Natural killer cell (primary cell): Measurements from ENCODE around the gene TRA2B. TPM values are rescaled to one million over a fixed set of nuclear protein-coding genes. Genes with fewer than 3 reads are reported as not detected.

Experiments
- ATAC-seq, 3 donors: fragments of 150-1000 bp in 2 of 3; fragments of 200-7000 bp in 1 of 3; cut with Tn5 transposase; 1 replicate in 1 of 3; 2 replicates in 2 of 3; pipeline ENCODE4 v1.10.0; 2021; ENCODE audit warnings: mild to moderate bottlenecking in 2 of 3, moderate library complexity in 2 of 3
- DNase-seq, 2 donors: peaks; one replicate each; pipeline versions ENCODE4 v3.0.0 to v3.0.0-alpha.2; 2013 to 2021; ENCODE audit warnings: mixed read lengths in 1 of 2
- H3K27ac ChIP-seq: one replicate; pipeline ENCODE4 v1.5.1; 2013; ENCODE audit warnings: mild to moderate bottlenecking, low read length
- H3K27me3 ChIP-seq: one replicate; pipeline ENCODE4 v1.6.1; 2013; ENCODE audit warnings: low read length; ENCODE audit not compliant: control insufficient read depth, insufficient read depth
- H3K36me3 ChIP-seq: one replicate; pipeline ENCODE4 v1.6.1; 2013; ENCODE audit warnings: low read length; ENCODE audit not compliant: control insufficient read depth, insufficient read depth
- H3K4me1 ChIP-seq: one replicate; pipeline ENCODE4 v1.6.1; 2013; ENCODE audit warnings: low read length; ENCODE audit not compliant: control insufficient read depth, insufficient read depth
- H3K4me3 ChIP-seq: one replicate; pipeline ENCODE4 v1.5.1; 2013; ENCODE audit warnings: low read length
- H3K9me3 ChIP-seq: one replicate; pipeline ENCODE4 v1.6.1; 2013; ENCODE audit warnings: low read length; ENCODE audit not compliant: control insufficient read depth, insufficient read depth
- H3K27ac Mint-ChIP-seq, 2 donors: one replicate each; pipeline ENCODE4 v1.8.0; 2022; ENCODE audit warnings: mild to moderate bottlenecking in 2 of 2, mixed read lengths in 2 of 2, moderate library complexity in 1 of 2
- H3K27me3 Mint-ChIP-seq, 2 donors: one replicate each; pipeline ENCODE4 v1.8.0; 2022; ENCODE audit warnings: low read depth in 2 of 2, mixed read lengths in 2 of 2
- H3K36me3 Mint-ChIP-seq: one replicate; pipeline ENCODE4 v1.8.0; 2022; ENCODE audit warnings: mixed read lengths
- H3K4me1 Mint-ChIP-seq, 2 donors: one replicate each; pipeline ENCODE4 v1.8.0; 2022; ENCODE audit warnings: mixed read lengths in 2 of 2
- H3K4me3 Mint-ChIP-seq: one replicate; pipeline ENCODE4 v1.8.0; 2022; ENCODE audit warnings: mild to moderate bottlenecking, moderate library complexity, mixed read lengths
- H3K9me3 Mint-ChIP-seq, 2 donors: one replicate each; pipeline ENCODE4 v1.8.0; 2022; ENCODE audit warnings: mixed read lengths in 2 of 2
- WGBS: methylation state at CpG from one replicate; pipeline ENCODE4 v1.1.7; 2013; ENCODE audit warnings: missing lambda C conversion rate; ENCODE audit not compliant: insufficient coverage; 5-methylcytosine and 5-hydroxymethylcytosine counted together
- intact Hi-C: fragments of 100-400 bp; cut with micrococcal nuclease; formaldehyde crosslinking; loops from one replicate; pipeline ENCODE4 v1.14.2; 2022
- total RNA-seq, 4 donors: library from RNA; stranded (reverse); fragments of 120-200 nt in 1 of 4; gene quantifications; one replicate each; pipeline versions ENCODE4 v1.2.3 to v1.2.4, GENCODE V29; 2013 to 2022
- TF ChIP-seq, protein P1 (sequence below): fragments of 200-600 bp; IDR thresholded peaks from one replicate; pipeline ENCODE4 v1.8.0; 2022; ENCODE audit warnings: antibody characterized with exemption

TRA2B gene
- total RNA-seq, 3 donors from 2014 or later (not counting 1 experiment from before 2014, with no cell fraction given), result 565 to 669 (median 596) TPM

DNA sequence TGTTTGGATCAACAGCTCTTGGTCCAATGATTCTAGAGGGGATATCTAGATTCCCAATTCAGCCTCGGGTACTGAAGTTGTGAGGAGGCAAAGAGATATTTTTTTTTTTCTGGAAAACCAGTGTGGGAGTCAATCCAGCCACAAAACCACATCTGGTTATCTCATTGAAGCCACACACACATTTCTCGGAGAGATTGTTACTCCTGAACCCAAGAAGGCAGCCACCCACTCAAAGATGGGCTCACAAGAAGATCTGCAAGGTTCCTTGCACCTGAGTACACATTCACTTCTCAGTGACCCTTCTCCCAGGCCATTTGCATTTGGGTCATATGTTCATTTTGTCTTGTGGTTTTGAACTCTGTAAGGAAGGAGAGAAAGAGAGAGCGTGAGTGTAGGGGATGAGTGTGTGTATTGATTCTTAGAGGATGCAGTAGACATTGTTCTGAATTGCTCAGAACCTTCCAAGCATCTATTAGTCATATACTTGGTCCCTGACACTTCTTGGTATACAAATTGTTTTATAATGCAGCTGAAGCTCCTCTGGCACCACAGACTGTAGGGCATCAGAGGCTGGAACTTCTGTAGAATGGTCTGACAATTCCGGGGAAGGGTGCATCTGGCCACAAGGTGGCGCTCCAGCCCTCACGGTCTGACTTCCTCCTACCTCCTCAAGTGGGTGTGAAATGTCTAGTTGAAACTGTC is 39.3 kb upstream of the TRA2B start:
- no peaks in the 10 kb centered on the region for H3K36me3 ChIP-seq
- no peak overlapping the region for H3K27ac ChIP-seq
- Mint-ChIP-seq H3K9me3 (no peaks in the 10 kb centered on the region), H3K4me1 (peaks cover 0 to 5% of the 10 kb centered on the region in 2 donors), H3K27me3 (peaks cover 0 to 6% of the 10 kb centered on the region in 2 donors), H3K4me3 (no peak overlapping the region), H3K36me3 (no peaks in the 10 kb centered on the region), H3K27ac (no peak overlapping the region)
- TF ChIP-seq, protein P1, sequence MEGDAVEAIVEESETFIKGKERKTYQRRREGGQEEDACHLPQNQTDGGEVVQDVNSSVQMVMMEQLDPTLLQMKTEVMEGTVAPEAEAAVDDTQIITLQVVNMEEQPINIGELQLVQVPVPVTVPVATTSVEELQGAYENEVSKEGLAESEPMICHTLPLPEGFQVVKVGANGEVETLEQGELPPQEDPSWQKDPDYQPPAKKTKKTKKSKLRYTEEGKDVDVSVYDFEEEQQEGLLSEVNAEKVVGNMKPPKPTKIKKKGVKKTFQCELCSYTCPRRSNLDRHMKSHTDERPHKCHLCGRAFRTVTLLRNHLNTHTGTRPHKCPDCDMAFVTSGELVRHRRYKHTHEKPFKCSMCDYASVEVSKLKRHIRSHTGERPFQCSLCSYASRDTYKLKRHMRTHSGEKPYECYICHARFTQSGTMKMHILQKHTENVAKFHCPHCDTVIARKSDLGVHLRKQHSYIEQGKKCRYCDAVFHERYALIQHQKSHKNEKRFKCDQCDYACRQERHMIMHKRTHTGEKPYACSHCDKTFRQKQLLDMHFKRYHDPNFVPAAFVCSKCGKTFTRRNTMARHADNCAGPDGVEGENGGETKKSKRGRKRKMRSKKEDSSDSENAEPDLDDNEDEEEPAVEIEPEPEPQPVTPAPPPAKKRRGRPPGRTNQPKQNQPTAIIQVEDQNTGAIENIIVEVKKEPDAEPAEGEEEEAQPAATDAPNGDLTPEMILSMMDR, result peak; percentile 93
- H3K9me3 ChIP-seq, result no peaks in the 10 kb centered on the region
- no peak overlapping the region for H3K4me3 ChIP-seq
- WGBS, result 26% methylated on average over 6 of the region's 6 CpGs
- no peaks in the 10 kb centered on the region for H3K4me1 ChIP-seq
- ATAC-seq (peak; percentile 92 to 98 (median 97)), DNase-seq (peak; percentile 76 to 86)
- intact Hi-C loops, result loop anchor here (2.0 kb wide), 1 partner anchor 640 kb away; no protein-coding TSS in a partner anchor
- H3K27me3 ChIP-seq, result no peaks in the 10 kb centered on the region

DNA sequence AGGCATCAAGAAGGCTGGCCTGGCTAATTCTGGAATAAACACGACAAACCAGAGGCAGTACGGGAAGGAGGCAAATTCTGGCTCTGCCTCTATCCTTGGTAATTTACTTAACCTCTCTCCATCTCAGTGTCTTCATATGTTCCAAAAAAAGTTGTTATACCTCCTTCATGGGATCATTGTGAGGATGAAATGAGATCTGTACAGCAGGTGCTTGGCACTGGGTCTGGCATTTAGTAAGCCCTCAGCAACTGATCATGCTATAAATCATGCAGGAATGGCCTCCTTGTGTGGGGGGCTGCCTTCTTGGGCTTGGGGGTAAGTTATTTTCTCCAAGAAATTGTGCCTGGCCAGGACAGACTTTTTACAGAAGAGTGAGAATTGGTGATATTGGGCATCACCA is 38.3 kb upstream of the TRA2B start:
- H3K27ac ChIP-seq, result no peak overlapping the region
- 100% methylated on average over 2 of the region's 2 CpGs for WGBS
- intact Hi-C loops, result loop anchor here (2.0 kb wide), 1 partner anchor 641 kb away; no protein-coding TSS in a partner anchor
- H3K36me3 ChIP-seq, result no peaks in the 10 kb centered on the region
- H3K9me3 ChIP-seq, result no peaks in the 10 kb centered on the region
- Mint-ChIP-seq H3K27me3 (peaks cover 0 to 6% of the 10 kb centered on the region in 2 donors), H3K36me3 (no peaks in the 10 kb centered on the region), H3K4me3 (no peak overlapping the region), H3K4me1 (peaks cover 0 to 5% of the 10 kb centered on the region in 2 donors), H3K27ac (no peak overlapping the region), H3K9me3 (no peaks in the 10 kb centered on the region)
- DNase-seq, result no peak
- H3K27me3 ChIP-seq, result no peaks in the 10 kb centered on the region
- no peaks in the 10 kb centered on the region for H3K4me1 ChIP-seq
- TF ChIP-seq, protein P1, result no peak
- ATAC-seq, result no peak
- no peak overlapping the region for H3K4me3 ChIP-seq

DNA sequence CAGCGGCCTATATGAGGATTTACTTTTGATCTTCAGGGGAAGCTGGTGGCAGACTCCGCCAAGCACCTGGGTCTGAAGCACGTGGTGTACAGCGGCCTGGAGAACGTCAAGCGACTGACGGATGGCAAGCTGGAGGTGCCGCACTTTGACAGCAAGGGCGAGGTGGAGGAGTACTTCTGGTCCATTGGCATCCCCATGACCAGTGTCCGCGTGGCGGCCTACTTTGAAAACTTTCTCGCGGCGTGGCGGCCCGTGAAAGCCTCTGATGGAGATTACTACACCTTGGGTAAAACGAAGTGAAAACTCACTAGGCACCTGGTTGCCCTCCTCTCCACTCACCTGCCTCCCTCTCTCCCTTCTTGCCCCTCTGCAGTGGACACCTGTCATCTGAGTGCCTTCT is 33.8 kb upstream of the TRA2B start:
- H3K36me3 Mint-ChIP-seq, result no peaks in the 10 kb centered on the region
- DNase-seq, result no peak
- intact Hi-C loops, result no loop called here
- WGBS, result 93% methylated on average over 18 of the region's 18 CpGs
- H3K9me3 Mint-ChIP-seq, result no peaks in the 10 kb centered on the region
- H3K4me1 ChIP-seq, result no peaks in the 10 kb centered on the region
- H3K27ac Mint-ChIP-seq, result no peak overlapping the region
- H3K4me1 Mint-ChIP-seq, result no peaks in the 10 kb centered on the region
- no peak overlapping the region for H3K4me3 ChIP-seq
- no peak overlapping the region for H3K4me3 Mint-ChIP-seq
- H3K9me3 ChIP-seq, result no peaks in the 10 kb centered on the region
- TF ChIP-seq, protein P1, result no peak
- no peak for ATAC-seq
- peaks cover 0 to 6% of the 10 kb centered on the region in 2 donors for H3K27me3 Mint-ChIP-seq
- H3K36me3 ChIP-seq, result no peaks in the 10 kb centered on the region
- H3K27me3 ChIP-seq, result no peaks in the 10 kb centered on the region
- H3K27ac ChIP-seq, result no peak overlapping the region

- no peaks in the 10 kb centered on the region for H3K4me1 Mint-ChIP-seq
- H3K27ac Mint-ChIP-seq, result no peak overlapping the region
- H3K9me3 Mint-ChIP-seq, result no peaks in the 10 kb centered on the region
- Histone ChIP-seq H3K9me3 (no peaks in the 10 kb centered on the region), H3K36me3 (no peaks in the 10 kb centered on the region), H3K27me3 (no peaks in the 10 kb centered on the region), H3K4me1 (no peaks in the 10 kb centered on the region), H3K27ac (no peak overlapping the region), H3K4me3 (no peak overlapping the region)
- H3K27me3 Mint-ChIP-seq, result no peaks in the 10 kb centered on the region
- H3K36me3 Mint-ChIP-seq, result no peaks in the 10 kb centered on the region
- H3K4me3 Mint-ChIP-seq, result no peak overlapping the region
- 85% methylated on average over 2 of the region's 2 CpGs for WGBS
- no peak for DNase-seq
- intact Hi-C loops, result no loop called here
- TF ChIP-seq, protein P1, result no peak
- ATAC-seq, result no peak
These were observed 30.4 kb upstream of the TRA2B start for GRCh38 chr3:185968168-185968567.
